AG09319 (cell line): ENCODE measurements around the gene AKAP12.

Experiments
- DNase-seq: peaks from one replicate; pipeline ENCODE4 v3.0.0-alpha.2; 2010; ENCODE audit warnings: low read depth; ENCODE audit errors: extremely low read depth
- CTCF ChIP-seq: IDR thresholded peaks from 2 replicates; pipeline ENCODE4 v1.5.1; 2011; ENCODE audit warnings: low read depth, mild to moderate bottlenecking, inconsistent platforms, low read length, moderate library complexity

AKAP12 gene

GRCh38 chr6:151357758-151358436 lies 118.1 kb downstream of the AKAP12 start:
- TF ChIP-seq CTCF: no peak

GRCh38 chr6:151358475-151358874 lies 118.7 kb downstream of the AKAP12 start:
- no peak for DNase-seq
- TF ChIP-seq CTCF: no peak

More at GRCh38 chr6:151357758-151358436, 118.1 kb downstream of the AKAP12 start:
- no peak for DNase-seq

- DNase-seq: no peak
- TF ChIP-seq CTCF: no peak
Observed at GRCh38 chr6:151359486-151359885, 119.7 kb downstream of the AKAP12 start.

- no peak for DNase-seq
Observed at GRCh38 chr6:151365233-151365632, 125.5 kb downstream of the AKAP12 start.

GRCh38 chr6:151370509-151371078 lies 130.8 kb downstream of the AKAP12 start:
- TF ChIP-seq CTCF: peak; percentile 13
- no peak for DNase-seq

More at GRCh38 chr6:151365233-151365632, 125.5 kb downstream of the AKAP12 start:
- no peak for TF ChIP-seq CTCF

GRCh38 chr6:151372164-151372563 lies 132.4 kb downstream of the AKAP12 start:
- no peak for TF ChIP-seq CTCF
- DNase-seq: no peak

- DNase-seq: no peak
Observed at GRCh38 chr6:151374036-151374683, 134.4 kb downstream of the AKAP12 start.

More at GRCh38 chr6:151374036-151374683, 134.4 kb downstream of the AKAP12 start:
- TF ChIP-seq CTCF: no peak
